ENCODE results near the gene ZBTB7C.

Gene ZBTB7C

GRCh38 chr18:48035556-48035860, 373.7 kb downstream of the ZBTB7C start:
- H3K27ac ChIP-seq (ENCODE audit: extremely low read depth, low read depth, low read length): no peak overlapping the region
- no peaks in the 10 kb centered on the region for H3K36me3 ChIP-seq (ENCODE audit: control insufficient read depth in 2 of 2, insufficient read depth in 1 of 2, low read length in 2 of 2)
- no peak overlapping the region for H3K4me3 ChIP-seq (ENCODE audit: low read depth, low read length)
- H3K4me1 ChIP-seq (ENCODE audit: control insufficient read depth, insufficient read depth, low read length): no peaks in the 10 kb centered on the region
- ChIA-PET POLR2A (no interaction called here), CTCF (interaction anchor here (0.6 to 1.2 kb wide), 3 partner anchors 113 to 404 kb away, joined by 4 to 5 read pairs (median 4); no protein-coding TSS in a partner anchor)
- no peak for TF ChIP-seq ZNF114 (tag by site-specific recombination; IDR thresholded peaks at IDR 0.05)
- no peak for TF ChIP-seq ZNF510 (tag by site-specific recombination; IDR thresholded peaks at IDR 0.05; ENCODE audit: insufficient replicate concordance)
- no peak for TF ChIP-seq ZNF140 (tag by site-specific recombination; IDR thresholded peaks at IDR 0.05)
- TF ChIP-seq ZFP41 (tag by site-specific recombination; IDR thresholded peaks at IDR 0.05; ENCODE audit: borderline replicate concordance): no peak
- no peak for TF ChIP-seq ZNF792 (tag by site-specific recombination; IDR thresholded peaks at IDR 0.05)
- no peak for TF ChIP-seq ZSCAN18 (tag by site-specific recombination; IDR thresholded peaks at IDR 0.05)
- TF ChIP-seq ZNF707 (tag by site-specific recombination; IDR thresholded peaks at IDR 0.05): no peak
- no peak for TF ChIP-seq ZNF391 (tag by site-specific recombination; IDR thresholded peaks at IDR 0.05; ENCODE audit: borderline replicate concordance, low read depth)
- TF ChIP-seq ZSCAN5A (tag by site-specific recombination; IDR thresholded peaks at IDR 0.05): no peak
- TF ChIP-seq ZBTB26 (tag by site-specific recombination; optimal IDR thresholded peaks at IDR 0.05): no peak
- TF ChIP-seq ZNF10 (tag by site-specific recombination; IDR thresholded peaks at IDR 0.05): no peak
- TF ChIP-seq GLIS2 (tag by site-specific recombination; IDR thresholded peaks at IDR 0.05): no peak
- TF ChIP-seq INSM2 (tag by site-specific recombination; IDR thresholded peaks at IDR 0.05): no peak
- TF ChIP-seq ZBTB48 (tag by site-specific recombination; IDR thresholded peaks at IDR 0.05): no peak
- TF ChIP-seq ZNF155 (tag by site-specific recombination; IDR thresholded peaks at IDR 0.05): no peak
- no peak for TF ChIP-seq ZNF791 (tag by site-specific recombination; IDR thresholded peaks at IDR 0.05)
- H3K9me3 ChIP-seq (ENCODE audit: control insufficient read depth, insufficient read depth, low read depth, low read length): no peaks in the 10 kb centered on the region

GRCh38 chr18:48034651-48035555, 374.3 kb downstream of the ZBTB7C start:
- Histone ChIP-seq H3K36me3 (ENCODE audit: control insufficient read depth in 2 of 2, insufficient read depth in 1 of 2, low read length in 2 of 2) (no peaks in the 10 kb centered on the region), H3K4me1 (ENCODE audit: control insufficient read depth, insufficient read depth, low read length) (no peaks in the 10 kb centered on the region), H3K9me3 (ENCODE audit: control insufficient read depth, insufficient read depth, low read depth, low read length) (no peaks in the 10 kb centered on the region), H3K27ac (ENCODE audit: extremely low read depth, low read depth, low read length) (no peak overlapping the region), H3K4me3 (ENCODE audit: low read depth, low read length) (no peak overlapping the region)
- ChIA-PET CTCF (interaction anchor here (0.6 to 1.8 kb wide), 9 partner anchors 8 to 405 kb away, joined by 3 to 10 read pairs (median 3); no protein-coding TSS in a partner anchor), POLR2A (no interaction called here)
- TF ChIP-seq ZNF10 (tag by site-specific recombination; IDR thresholded peaks at IDR 0.05) (no peak), OVOL3 (tag by site-specific recombination; IDR thresholded peaks at IDR 0.05) (no peak), CTCF (tag by site-specific recombination; IDR thresholded peaks at IDR 0.05) (no peak), ZSCAN5A (tag by site-specific recombination; IDR thresholded peaks at IDR 0.05) (no peak), GLIS1 (tag by site-specific recombination; IDR thresholded peaks at IDR 0.05) (no peak), ZNF501 (tag by site-specific recombination; IDR thresholded peaks at IDR 0.05) (no peak), AEBP2 (tag by site-specific recombination; IDR thresholded peaks at IDR 0.05; ENCODE audit: borderline replicate concordance) (no peak), ZNF175 (tag by site-specific recombination; IDR thresholded peaks at IDR 0.05) (no peak), HOXA7 (CRISPR knock-in tag; IDR thresholded peaks at IDR 0.05; ENCODE audit: borderline replicate concordance) (no peak), ZNF549 (tag by site-specific recombination; IDR thresholded peaks at IDR 0.05) (no peak)
